Common myeloid progenitor, CD34-positive (primary cell): ENCODE measurements around the gene ZKSCAN4.

Experiments used
- CTCF ChIA-PET: fragments of 350-600 bp; sonication (Branson Sonifier 250); formaldehyde crosslinking; loops from one replicate; lab custom pipeline; 2021; ENCODE audit warnings: antibody characterized with exemption; lab: Charles Lee
- POLR2A ChIA-PET: fragments of 350-600 bp; sonication (Branson Sonifier 250); formaldehyde crosslinking; loops from one replicate; lab custom pipeline; 2021; ENCODE audit warnings: antibody characterized with exemption; lab: Charles Lee
- DNase-seq, 3 donors: peaks; one replicate each; pipeline versions ENCODE4 v3.0.0 to v3.0.0-alpha.2; 2013
- H3K27ac ChIP-seq, 2 experiments: 1 replicate in 1 of 2; 2 replicates in 1 of 2; pipeline ENCODE4 v1.7.0; 2013; ENCODE audit warnings: inconsistent platforms in 2 of 2, low read length in 2 of 2, mild to moderate bottlenecking in 2 of 2, low read depth in 1 of 2, moderate library complexity in 1 of 2; ENCODE audit not compliant: severe bottlenecking in 2 of 2, insufficient read depth in 1 of 2, poor library complexity in 1 of 2
- H3K27me3 ChIP-seq, 5 experiments: replicated peaks in 2 of 5; 1 replicate in 3 of 5; 2 replicates in 2 of 5; pipeline versions ENCODE4 v1.6.1 to v1.7.0; 2013; ENCODE audit warnings: low read length in 4 of 5, mild to moderate bottlenecking in 2 of 5, moderate library complexity in 2 of 5, inconsistent platforms in 1 of 5; ENCODE audit not compliant: insufficient read depth in 5 of 5, control insufficient read depth in 4 of 5
- H3K36me3 ChIP-seq, 4 experiments: 1 replicate in 2 of 4; 2 replicates in 2 of 4; pipeline versions ENCODE4 v1.6.1 to v1.7.0; 2013; ENCODE audit warnings: low read length in 3 of 4, control low read depth in 1 of 4, mild to moderate bottlenecking in 1 of 4; ENCODE audit not compliant: control insufficient read depth in 4 of 4, insufficient read depth in 4 of 4
- H3K4me1 ChIP-seq, 4 experiments: 1 replicate in 3 of 4; 2 replicates in 1 of 4; pipeline versions ENCODE4 v1.6.1 to v1.7.1; 2013; ENCODE audit warnings: low read length in 3 of 4, mild to moderate bottlenecking in 3 of 4, control low read depth in 1 of 4, inconsistent platforms in 1 of 4, moderate library complexity in 1 of 4; ENCODE audit not compliant: control insufficient read depth in 4 of 4, insufficient read depth in 4 of 4; ENCODE audit errors: control extremely low read depth in 1 of 4
- H3K4me3 ChIP-seq, 7 experiments: 1 replicate in 4 of 7; 2 replicates in 3 of 7; pipeline versions ENCODE4 v1.5.1 to v1.7.0; 2013; ENCODE audit warnings: mild to moderate bottlenecking in 7 of 7, low read length in 6 of 7, moderate library complexity in 6 of 7, inconsistent platforms in 2 of 7, low read depth in 2 of 7, control low read depth in 1 of 7; ENCODE audit not compliant: insufficient read depth in 4 of 7, control insufficient read depth in 1 of 7; ENCODE audit errors: extremely low read depth in 1 of 7
- H3K9me3 ChIP-seq, 5 experiments: 1 replicate in 4 of 5; 2 replicates in 1 of 5; pipeline versions ENCODE4 v1.6.1 to v1.7.1; 2013; ENCODE audit warnings: low read length in 4 of 5, mild to moderate bottlenecking in 2 of 5, inconsistent platforms in 1 of 5, low read depth in 1 of 5, moderate library complexity in 1 of 5; ENCODE audit not compliant: control insufficient read depth in 4 of 5, insufficient read depth in 2 of 5; ENCODE audit errors: control extremely low read depth in 1 of 5
- WGBS: methylation state at CpG from one replicate; pipeline ENCODE4 v1.1.5; 2013; ENCODE audit not compliant: insufficient coverage; 5-methylcytosine and 5-hydroxymethylcytosine counted together

The ZKSCAN4 gene

DNA sequence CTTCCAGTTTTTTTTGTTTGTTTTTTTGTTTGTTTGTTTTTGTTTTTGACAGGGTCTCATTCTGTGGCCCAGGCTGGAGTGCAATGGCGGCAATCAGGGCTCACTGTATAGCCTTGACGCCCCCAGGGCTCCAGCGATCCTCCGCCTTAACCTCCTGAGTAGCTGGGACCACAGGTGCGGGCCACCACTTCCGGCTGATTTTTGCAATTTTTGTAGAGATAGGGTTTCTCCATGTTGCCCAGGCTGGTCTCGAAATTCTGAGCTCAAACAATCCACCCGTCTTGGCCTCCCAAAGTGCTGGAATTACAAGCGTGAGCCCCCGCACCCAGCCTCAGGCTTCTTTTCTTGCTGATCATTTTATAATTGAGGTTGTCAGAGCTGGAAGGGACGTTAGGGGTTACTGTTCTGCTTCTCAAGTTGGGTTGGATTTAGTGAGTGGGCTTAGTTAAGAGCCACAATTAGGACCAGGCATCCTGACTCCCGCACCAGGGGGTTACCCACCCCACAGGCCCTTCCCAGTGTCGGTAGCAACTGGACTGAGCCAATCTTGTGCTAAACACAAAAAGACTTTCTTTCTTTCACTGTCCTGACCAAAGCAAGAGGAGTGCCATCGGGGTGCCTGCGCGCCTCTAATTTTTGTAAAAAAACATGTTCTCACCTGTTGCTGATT lies 40.1 kb downstream of the ZKSCAN4 start:
- CTCF ChIA-PET: interaction anchor here (0.7 to 1.7 kb wide), 2 partner anchors 79 to 144 kb away, joined by 3 to 4 read pairs; no protein-coding TSS in a partner anchor

GRCh38 chr6:28209753-28210535 lies 42.1 kb downstream of the ZKSCAN4 start:
- ChIA-PET CTCF (interaction anchor here (0.9 to 1.7 kb wide), 2 partner anchors 77 to 146 kb away, joined by 3 to 4 read pairs; no protein-coding TSS in a partner anchor), POLR2A (no interaction called here)
- peaks cover 17 to 98% (median 45%) of the 10 kb centered on the region in 5 experiments for H3K27me3 ChIP-seq

More for the DNA sequence above, 40.1 kb downstream of the ZKSCAN4 start:
- Histone ChIP-seq H3K27me3 (peaks cover 18 to 82% (median 33%) of the 10 kb centered on the region in 5 experiments), H3K27ac (peak overlapping the region in 1 of 2 experiments; percentile 47), H3K4me1 (peaks cover 5 to 33% (median 24%) of the 10 kb centered on the region in 4 experiments), H3K9me3 (peaks cover 0 to 6% (median under 1%) of the 10 kb centered on the region in 5 experiments), H3K36me3 (no peaks in the 10 kb centered on the region), H3K4me3 (peak overlapping the region; percentile 15 to 78 (median 49))
- peak in 2 of 3 donors; percentile 59 to 71 for DNase-seq
- POLR2A ChIA-PET: interaction anchor here (0.9 kb wide), 1 partner anchor 13 kb away, joined by 3 read pairs; no protein-coding TSS in a partner anchor
- 6% methylated on average over 9 of the region's 16 CpGs for WGBS

GRCh38 chr6:28208111-28208659 lies 43.9 kb downstream of the ZKSCAN4 start:
- H3K4me1 ChIP-seq: peaks cover 5 to 31% (median 24%) of the 10 kb centered on the region in 4 experiments
- H3K27me3 ChIP-seq: peaks cover 15 to 85% (median 43%) of the 10 kb centered on the region in 5 experiments
- peak overlapping the region in 6 of 7 experiments; percentile 20 to 60 (median 48) for H3K4me3 ChIP-seq
- CTCF ChIA-PET: no interaction called here
- peak in 2 of 3 donors; percentile 44 to 57 for DNase-seq
- no peak overlapping the region for H3K27ac ChIP-seq
- peaks cover 5 to 28% (median 14%) of the 10 kb centered on the region in 5 experiments for H3K9me3 ChIP-seq
- POLR2A ChIA-PET: interaction anchor here (1.0 kb wide), 1 partner anchor 127 kb away, joined by 3 read pairs; no protein-coding TSS in a partner anchor
- 5% methylated on average over 16 of the region's 23 CpGs for WGBS
- H3K36me3 ChIP-seq: no peaks in the 10 kb centered on the region

More at GRCh38 chr6:28209753-28210535, 42.1 kb downstream of the ZKSCAN4 start:
- Histone ChIP-seq H3K9me3 (peaks cover 5 to 19% (median 11%) of the 10 kb centered on the region in 5 experiments), H3K36me3 (no peaks in the 10 kb centered on the region), H3K4me1 (peaks cover 5 to 34% (median 24%) of the 10 kb centered on the region in 4 experiments), H3K4me3 (no peak overlapping the region), H3K27ac (no peak overlapping the region)
- no peak for DNase-seq
- WGBS: 36% methylated on average over 3 of the region's 7 CpGs

DNA sequence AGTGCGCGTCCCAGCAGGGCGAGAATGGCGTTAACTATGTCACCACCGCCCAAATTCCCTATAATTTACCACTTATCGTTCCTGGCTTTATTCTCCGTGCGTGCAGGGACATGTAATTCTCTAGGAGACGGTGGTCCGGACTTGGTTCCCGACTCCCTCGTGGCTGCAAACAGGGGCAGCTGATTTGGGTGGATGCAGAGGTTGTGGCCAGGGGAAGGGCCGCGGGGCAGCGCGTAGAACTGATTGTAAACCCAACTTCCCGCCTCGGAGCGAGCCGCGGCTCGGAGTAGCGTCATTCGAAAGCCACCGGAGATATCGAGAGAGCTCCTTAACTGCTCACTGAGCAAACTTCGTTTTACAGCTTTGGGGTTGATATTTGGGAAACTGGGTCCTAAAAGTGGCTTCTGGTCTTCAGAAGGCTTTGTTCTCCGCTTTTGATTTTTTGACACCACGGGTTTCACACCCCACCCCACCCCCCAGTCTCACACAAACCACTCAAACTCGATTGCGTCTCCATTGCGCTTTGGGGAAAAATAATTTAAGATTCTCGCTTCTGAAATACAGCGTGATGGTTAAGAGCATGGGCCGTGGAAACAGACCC lies 44.5 kb downstream of the ZKSCAN4 start:
- WGBS: 0% methylated on average over 24 of the region's 35 CpGs
- Histone ChIP-seq H3K36me3 (no peaks in the 10 kb centered on the region), H3K4me3 (peak overlapping the region in 6 of 7 experiments; percentile 20 to 60 (median 48)), H3K9me3 (peaks cover 5 to 31% (median 14%) of the 10 kb centered on the region in 5 experiments), H3K4me1 (peaks cover 5 to 28% (median 21%) of the 10 kb centered on the region in 4 experiments), H3K27me3 (peaks cover 15 to 80% (median 43%) of the 10 kb centered on the region in 5 experiments), H3K27ac (no peak overlapping the region)
- CTCF ChIA-PET: interaction anchor here (0.9 kb wide), 1 partner anchor 11 kb away, joined by 3 read pairs; no protein-coding TSS in a partner anchor
- POLR2A ChIA-PET: interaction anchor here (1.0 kb wide), 1 partner anchor 128 kb away, joined by 3 read pairs; no protein-coding TSS in a partner anchor
- DNase-seq: peak; percentile 52 to 77 (median 71)

DNA sequence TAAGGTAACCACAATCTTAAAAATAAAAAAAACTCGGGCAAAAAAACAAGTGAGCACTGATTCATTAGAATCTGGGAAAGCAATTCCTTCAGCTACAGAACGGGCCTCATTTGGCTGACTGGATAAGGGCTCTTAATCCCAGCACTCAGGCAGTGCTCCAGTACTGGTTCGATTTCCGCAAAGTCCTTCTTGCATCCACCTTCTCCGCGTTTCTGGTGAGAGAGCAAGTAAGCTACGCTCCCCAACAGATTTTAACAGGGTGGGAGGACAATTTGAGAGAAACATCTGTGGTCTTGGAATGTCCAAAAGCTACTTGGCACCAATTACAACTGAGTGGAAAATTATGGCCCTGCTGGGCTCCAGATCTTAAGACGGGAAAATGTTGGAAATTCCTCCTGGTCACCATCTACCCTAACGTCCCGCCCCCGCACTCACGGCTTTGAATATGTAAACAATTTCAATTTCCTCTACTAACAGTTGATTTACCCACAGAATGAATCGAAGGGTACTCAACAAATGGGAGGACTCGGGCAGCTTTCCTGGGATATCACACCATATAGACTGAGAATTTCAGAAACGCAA lies 45.0 kb downstream of the ZKSCAN4 start:
- Histone ChIP-seq H3K4me1 (peaks cover under 1 to 26% (median 16%) of the 10 kb centered on the region in 4 experiments), H3K36me3 (no peaks in the 10 kb centered on the region), H3K27me3 (peaks cover 15 to 74% (median 40%) of the 10 kb centered on the region in 5 experiments), H3K9me3 (peaks cover 5 to 32% (median 14%) of the 10 kb centered on the region in 5 experiments), H3K4me3 (peak overlapping the region in 4 of 7 experiments; percentile 48 to 60 (median 54)), H3K27ac (no peak overlapping the region)
- CTCF ChIA-PET: interaction anchor here (0.9 kb wide), 1 partner anchor 11 kb away, joined by 3 read pairs; no protein-coding TSS in a partner anchor
- 10% methylated on average over 14 of the region's 15 CpGs for WGBS
- POLR2A ChIA-PET: no interaction called here
- no peak for DNase-seq

- peaks cover 5 to 34% (median 14%) of the 10 kb centered on the region in 5 experiments for H3K9me3 ChIP-seq
- peaks cover 0 to 21% (median 12%) of the 10 kb centered on the region in 4 experiments for H3K4me1 ChIP-seq
- DNase-seq: no peak
- no CpG with 5 or more reads among the region's 3 CpGs for WGBS
- peak overlapping the region in 1 of 7 experiments; percentile 6 for H3K4me3 ChIP-seq
- H3K27ac ChIP-seq: no peak overlapping the region
- ChIA-PET CTCF (interaction anchor here (2.0 kb wide), 1 partner anchor 12 kb away, joined by 5 read pairs; no protein-coding TSS in a partner anchor), POLR2A (no interaction called here)
- H3K36me3 ChIP-seq: no peaks in the 10 kb centered on the region
- peaks cover 15 to 69% (median 35%) of the 10 kb centered on the region in 5 experiments for H3K27me3 ChIP-seq
Observed at GRCh38 chr6:28206527-28206926, 45.5 kb downstream of the ZKSCAN4 start.
